CD4-positive, alpha-beta T cell treated with Interleukin-4 for 4 hours (primary cell): ENCODE results near the gene FAM219B.
A peak's percentile ranks its signal among the peaks of the same experiment; 100 is the strongest.
"Not testable (repeated sequence)": the region's sequence is repeated elsewhere in the genome, so short reads cannot be mapped to it uniquely, and the experiment has no call there.

Experiments used
- DNase-seq: peaks from one replicate; pipeline ENCODE4 v3.0.0-alpha.2; 2020

FAM219B gene

DNA sequence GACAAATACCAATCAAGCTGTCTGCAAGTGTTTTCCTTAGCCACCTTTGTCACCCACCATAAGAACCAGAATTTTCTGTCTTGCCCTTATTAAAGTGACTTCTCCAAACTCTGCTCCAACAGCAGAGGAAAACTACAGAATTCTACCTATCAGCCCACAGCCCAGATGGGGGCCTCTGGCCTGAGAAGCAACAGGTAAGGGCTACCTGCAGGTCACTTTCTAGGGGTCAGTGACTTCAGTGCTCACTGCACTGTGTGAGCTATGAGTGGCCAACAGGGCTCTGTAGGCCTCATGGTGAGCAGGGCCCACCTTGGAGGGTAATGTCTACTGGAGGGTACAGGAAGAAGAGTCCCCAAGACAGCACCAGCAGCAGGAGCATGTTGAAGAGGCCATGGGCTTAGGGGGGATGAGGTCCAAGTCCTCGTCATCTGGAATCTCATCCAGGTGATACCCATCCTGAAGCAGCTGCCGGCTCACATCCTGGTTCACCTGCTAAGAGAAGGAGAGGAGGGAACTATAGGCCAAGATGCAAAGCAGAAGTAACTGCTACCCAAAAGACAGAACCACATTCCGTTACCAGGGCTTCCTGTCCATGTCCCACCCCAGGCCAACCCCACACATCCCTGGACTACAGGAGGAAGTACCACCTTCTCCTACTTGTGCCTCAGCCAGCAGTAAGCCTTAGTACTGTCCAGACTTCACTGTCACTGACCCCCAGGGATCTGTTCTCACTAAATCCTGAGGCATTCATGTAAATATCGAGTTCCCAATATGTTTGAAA is 4.2 kb downstream of the FAM219B start:
- no peak for DNase-seq

DNA sequence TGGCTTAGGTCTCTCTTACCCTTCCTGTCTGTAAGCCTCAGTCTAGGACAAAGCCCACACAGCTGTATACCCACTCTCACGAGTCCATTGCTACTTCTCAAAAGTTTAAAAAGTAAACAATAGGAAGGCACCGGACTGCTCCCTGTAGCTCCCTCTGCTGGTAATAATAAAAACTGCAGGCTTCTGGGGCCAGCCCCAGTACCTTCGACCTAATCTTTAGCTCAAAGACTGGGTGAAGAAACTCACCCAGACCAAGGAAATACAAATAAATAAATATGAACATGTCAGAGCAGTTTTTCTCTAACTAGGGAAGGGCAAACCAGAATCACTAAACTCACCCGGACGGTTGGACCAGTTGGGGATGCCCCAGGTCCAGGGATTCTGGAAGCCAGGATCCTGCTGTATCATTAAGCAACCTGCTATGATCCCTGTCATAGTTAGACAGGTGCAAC is 5.0 kb downstream of the FAM219B start:
- DNase-seq = peak; percentile 70

DNA sequence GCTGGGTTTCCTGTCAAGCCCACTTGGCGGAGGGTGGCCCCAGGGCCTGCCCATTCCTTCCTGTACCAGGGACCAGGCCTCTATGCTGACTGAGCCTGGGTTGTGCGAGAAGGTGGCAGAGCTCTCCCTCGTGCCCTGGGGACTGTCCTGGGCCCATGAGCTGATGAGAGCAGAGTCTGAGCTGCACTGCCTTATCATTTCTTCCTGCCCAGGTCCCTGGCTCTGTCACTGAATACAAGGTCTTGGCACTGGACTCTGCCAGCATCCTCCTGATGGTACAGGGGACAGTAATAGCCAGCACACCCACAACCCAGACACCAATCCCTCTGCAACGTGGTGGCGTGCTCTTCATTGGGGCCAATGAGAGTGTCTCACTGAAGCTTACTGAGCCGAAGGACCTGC is 9.3 kb downstream of the FAM219B start:
- DNase-seq = no peak

DNA sequence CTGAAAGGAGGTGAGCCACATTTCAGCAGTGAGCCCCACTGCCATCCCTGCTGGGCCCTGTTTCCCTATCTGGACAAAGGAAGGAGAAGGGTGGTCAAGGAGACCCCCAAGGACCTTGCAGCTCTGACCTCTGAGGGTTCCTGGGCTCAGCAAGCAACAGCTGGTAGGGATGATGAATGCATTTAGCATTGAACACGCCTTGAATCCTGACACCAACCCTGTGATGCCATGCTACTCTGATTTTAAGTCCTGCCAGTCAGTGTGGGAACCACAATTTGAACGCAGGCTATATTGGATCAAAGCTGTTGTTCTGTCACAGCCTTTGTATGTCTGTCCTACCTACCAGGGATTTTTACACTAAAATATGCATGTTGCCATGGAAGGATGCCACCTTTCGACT is 10.3 kb downstream of the FAM219B start:
- no peak for DNase-seq

DNA sequence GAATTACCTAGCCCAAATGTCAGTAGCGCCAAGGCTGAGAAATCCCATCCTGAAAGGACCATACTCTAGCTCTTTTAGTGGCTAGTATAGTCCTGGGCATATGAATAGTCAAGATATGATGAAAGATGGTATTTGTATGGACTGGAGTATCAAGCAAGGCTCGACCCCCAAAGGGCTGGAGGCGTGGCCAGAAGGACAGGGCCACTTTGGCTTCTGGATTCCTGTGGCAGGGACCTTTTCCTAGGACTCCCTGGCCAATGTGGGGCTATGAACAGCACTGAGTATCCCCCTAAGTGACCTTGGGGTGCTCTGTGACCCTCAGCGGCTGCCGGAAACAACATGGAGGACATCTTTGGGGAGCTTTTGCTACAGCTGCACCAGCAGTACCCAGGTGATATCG is 10.8 kb downstream of the FAM219B start:
- DNase-seq = no peak

DNA sequence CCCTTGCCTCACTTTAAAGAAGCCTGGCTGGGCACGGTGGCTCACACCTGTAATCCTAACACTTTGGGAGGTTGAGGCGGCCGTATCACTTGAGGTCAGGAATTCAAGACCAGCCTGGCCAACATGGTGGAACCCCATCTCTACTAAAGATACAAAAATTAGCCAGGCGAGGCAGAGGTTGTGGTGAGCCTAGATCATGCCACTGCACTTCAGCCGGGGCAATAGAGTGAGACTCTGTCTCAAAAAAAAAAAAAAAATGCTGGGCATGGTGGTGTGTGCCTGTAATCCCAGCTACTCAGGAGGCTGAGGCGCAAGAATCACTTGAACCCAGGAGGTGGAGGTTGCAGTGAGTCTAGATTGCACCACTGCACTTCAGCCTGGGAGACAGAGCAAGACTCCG is 12.3 kb downstream of the FAM219B start:
- DNase-seq = not testable (repeated sequence)

DNA sequence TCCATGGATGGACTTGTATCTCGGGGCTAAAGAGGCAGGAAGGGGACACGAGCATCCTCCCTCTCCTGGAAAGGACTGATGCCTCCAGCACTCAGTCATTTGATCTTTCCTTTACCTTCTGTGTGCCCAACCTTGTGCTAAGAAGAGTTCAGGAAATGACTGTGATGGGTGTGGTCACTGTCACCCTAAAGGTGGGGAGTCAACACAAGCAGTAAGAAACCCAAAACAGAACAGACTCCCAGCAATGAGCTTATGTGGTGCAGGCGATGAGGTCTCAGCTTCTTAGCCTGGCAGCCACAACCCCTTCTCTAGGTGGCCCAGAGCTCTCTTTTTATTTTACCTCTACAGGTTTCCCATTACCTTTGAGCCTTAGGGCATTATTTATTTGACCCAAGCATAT is 13.0 kb downstream of the FAM219B start:
- DNase-seq = peak; percentile 82

DNA sequence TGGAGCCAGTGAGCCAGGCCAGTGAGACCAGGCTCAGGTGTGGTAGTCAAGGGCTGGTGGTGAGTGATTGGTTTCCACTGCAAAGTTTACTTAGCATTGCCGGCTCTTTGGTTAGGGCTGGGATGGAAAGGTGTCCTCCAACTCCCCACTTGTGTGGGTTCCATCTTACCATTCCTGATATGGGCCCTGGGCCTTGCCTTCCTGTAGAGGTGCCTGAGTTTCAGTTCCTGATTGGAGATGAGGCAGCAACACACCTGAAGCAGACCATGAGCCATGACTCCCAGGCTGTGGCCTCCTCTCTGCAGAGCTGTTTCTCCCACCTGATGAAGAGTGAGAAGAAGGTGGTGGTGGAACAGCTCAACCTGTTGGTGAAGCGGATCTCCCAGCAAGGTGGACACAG is 13.7 kb downstream of the FAM219B start:
- no peak for DNase-seq

DNA sequence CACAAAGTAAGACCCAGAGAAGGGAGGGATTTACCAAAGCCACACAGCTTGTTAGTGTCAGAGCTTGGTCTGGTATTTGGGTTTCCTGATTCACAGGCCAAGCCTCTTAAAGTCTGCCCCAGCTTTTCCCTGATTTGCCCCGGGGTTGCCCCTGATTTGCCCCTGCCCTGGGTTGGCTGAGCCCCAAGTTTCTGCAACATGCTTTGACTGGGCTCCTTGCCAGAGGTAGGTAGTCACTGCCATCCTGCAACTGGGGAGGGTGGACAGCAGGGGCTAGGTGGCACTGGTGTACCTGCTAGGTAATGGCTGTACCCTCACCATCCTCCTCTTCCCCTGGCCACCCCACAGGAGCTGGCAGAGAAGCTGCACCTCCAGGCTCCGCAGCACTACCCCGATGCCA is 14.3 kb downstream of the FAM219B start:
- no peak for DNase-seq

DNA sequence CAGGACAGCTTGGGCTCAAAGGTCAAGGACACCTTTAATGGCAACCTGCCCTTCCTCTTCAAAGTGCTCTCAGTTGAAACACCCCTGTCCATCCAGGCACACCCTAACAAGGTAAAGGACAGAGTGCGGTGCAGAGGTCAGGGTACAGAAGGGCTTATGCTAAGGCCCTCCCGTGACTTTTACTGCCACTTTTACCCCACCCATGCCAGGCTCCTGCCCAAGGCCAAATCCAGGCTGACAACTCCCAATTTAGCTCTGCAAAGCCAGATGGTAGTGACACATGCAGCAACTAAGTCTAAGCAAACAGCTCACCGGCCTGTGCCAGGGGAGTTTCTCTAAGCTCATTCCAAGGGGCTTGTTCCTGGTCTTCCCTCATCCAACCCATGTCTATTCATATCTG is 15.2 kb downstream of the FAM219B start:
- no peak for DNase-seq

DNA sequence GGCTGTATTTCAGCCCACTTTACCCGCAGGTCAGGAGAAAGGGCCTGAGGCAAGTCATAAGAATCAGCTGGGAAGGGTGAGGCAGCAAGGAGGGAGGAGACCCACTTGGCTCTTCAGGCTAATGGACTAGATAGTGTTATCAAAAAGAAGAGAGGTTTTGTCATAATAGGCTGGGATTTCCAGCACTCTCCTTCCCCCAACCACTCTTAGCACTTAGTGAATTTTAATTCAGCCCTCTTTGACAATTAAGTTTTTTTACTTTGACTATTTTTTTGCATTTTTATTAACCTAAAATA is 16.0 kb downstream of the FAM219B start:
- no peak for DNase-seq

DNA sequence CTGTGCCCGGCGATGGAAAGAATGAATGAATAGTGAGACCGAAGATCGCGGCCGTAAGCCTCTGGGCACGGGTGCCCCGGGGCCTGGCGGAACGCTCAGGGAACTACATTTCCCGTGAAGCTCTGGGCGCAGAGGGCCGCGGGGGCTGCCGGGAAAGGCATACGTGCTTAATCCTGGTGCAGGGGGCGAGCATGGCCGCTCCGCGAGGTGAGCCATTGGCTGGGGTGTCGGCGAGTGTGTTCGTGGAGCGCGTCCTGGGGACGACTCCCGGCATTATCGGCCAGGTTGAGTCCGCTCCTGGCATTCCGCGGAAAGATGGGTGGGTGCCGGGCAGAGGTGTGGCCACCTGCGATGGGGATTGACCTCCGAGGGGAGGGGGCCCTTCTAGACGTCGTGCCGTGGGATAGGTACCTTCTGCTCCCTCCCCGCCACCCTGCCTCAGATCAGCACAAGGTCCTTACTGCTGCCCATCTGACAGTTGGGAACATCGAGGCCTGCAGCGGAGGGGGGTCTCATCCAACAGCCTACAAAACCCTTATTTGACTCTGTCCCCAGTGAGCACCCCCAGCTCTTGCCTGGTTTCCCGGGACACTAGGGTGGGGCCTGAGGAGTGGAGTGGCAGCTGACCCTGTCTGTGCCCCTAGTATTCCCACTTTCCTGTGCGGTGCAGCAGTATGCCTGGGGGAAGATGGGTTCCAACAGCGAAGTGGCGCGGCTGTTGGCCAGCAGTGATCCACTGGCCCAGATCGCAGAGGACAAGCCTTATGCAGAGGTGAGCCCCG is 16.6 kb downstream of the FAM219B start, which contains the start of gene MPI:
Gene MPI, plus strand, starts transcription at position 160 of the 782 bp plus-strand sequence. Its CDS starts 32 bp downstream, at position 192.
- DNase-seq = peak; percentile 80

DNA sequence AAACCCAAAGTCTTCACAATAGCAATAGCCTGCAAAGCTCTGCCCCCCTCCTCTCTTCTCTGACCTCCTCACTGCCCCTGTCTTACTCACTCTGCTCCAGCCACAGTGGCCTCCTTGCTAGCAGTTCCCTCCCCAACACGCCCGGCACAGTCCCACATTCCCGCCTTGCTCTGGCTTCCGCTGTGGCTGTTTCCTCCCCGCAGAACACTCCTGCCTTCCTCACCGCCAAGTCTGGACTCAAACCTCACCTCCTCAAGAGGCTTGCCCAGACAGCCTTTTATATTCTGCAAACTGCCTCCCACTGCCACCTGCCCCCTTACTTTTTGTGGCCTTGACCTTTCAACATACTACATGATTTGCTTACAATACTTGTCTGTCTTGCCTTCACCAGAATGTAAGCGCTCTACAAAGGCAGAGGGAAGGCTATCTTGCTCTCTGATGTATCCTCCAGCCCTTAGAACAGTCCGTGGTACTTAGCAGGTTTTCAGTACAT is 17.2 kb downstream of the FAM219B start:
- no peak for DNase-seq

DNA sequence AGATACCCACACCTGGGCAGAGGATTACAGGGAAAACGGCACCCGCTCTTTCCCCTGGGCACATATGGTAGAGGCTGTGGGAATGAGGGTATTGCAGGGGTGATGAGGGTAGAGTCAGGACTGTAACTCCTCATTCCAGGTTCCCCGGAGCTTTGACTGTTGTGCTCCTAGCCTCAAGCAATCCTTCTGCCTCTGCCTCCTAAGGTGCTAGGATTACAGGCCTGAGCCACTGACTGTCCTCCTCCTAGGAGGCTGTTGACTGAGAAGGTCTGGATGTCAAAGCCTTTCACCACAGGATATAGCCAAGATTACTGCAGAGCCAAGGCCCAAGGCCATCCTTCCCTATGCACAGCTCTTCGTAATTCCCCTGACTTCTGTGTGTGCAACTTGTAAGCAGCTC is 17.9 kb downstream of the FAM219B start:
- no peak for DNase-seq

DNA sequence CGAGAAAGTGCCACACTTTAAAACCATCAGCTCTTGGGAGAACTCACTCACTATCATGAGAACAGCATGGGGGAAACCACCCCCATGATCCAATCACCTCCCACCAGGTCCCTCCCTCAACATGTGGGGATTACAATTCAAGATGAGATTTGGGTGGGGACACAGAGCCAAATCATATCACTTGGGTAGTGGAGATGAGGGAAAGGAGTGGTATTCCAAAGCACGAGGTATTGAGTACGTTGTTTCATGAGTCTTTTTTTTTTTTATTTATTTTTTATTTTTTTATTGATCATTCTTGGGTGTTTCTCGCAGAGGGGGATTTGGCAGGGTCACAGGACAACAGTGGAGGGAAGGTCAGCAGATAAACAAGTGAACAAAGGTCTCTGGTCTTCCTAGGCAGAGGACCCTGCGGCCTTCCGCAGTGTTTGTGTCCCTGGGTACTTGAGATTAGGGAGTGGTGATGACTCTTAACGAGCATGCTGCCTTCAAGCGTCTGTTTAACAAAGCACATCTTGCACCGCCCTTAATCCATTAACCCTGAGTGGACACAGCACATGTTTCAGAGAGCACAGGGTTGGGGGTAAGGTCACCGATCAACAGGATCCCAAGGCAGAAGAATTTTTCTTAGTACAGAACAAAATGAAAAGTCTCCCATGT is 19.0 kb downstream of the FAM219B start:
- DNase-seq = not testable (repeated sequence)

DNA sequence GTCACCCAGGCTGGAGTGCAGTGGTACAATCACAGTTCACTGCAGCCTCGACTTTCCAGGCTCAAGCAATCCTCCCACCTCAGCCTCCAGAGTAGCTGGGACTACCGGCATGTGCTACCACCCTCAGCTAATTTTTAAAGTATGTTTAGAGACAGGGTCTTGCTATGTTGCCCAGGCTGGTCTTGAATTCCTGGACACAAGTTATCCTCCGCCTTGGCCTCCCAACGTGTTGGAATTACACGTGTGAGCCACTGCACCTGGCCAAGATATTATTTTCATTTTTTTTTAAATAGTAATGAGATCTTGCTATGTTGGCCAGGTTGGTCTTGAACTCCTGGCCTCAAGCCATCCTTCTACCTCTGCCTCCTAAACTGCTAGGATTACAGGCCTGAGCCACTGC is 21.2 kb downstream of the FAM219B start:
- no peak for DNase-seq

DNA sequence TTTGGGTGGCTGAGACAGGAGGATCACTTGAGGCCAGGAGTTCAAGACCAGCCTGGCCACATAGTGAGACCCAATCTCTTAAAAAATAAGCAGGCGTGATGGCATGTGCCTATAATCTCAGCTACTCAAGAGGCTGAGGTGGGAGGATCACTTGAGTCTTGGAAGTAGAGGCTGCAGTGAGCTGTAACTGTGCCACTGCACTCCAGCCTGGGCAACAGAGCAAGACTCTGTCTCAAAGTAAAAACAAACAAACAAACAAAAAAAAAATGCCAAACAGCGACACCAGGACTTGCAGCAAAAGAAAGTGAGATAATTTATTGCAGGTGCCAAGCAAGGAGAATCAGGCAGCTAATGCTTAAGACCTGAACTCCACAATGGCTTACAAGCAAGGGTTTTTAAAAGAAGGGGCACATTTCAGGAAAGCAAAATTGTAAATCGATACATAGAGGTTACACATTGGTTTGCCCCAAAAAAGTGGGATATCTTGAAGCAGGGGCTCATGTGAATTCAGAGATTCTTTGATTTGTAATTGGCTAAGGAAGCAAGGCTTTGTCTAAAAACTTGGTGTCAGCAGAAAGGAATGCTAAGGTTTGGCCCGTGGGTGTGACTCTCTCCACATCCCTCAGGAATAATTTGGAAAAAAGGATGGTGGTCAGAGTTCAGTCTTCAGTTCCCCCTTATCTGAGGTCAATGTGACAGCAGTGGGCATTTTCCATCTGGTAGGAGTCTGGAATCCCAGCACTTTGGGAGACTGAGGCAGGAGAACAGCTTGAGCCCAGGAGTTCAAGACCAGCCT is 22.0 kb downstream of the FAM219B start:
- no peak for DNase-seq

DNA sequence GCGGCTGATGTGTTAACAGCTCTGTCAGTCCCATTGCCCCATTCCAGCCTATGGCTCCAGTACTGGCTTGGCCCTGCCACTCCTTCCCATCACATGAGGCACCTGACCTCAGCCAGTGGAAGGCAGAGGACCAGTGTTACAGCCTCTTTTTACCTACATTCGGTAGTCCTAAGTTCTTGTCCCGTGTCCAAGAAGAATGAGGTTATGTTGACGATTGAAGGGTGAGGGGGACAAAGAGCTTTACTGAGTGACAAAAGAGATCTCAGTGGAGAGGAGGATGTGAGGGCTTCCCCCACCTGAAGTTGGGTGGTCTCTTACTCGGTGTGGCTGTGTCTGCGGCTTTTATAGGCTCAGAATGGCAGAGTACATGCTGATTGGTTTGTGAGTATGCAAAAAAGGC is 24.1 kb downstream of the FAM219B start:
- DNase-seq = no peak

DNA sequence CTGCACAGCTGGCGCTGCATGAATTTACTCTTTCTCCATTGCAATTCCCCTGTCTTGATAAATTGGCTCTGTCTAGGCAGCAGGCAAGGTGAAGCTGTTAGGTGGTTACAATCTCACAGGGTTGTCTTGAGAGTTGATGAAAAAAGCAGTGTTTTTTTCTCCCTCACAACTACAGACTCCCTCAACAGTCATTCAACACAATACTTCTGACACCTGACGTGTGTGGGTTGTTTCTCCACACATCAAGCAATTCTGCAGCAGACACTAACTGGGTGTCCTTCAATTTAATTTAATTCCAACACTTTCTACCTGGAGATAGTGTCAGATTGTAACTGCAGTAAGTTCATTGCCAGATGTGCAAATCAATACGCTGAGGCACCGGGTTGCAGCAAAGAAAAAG is 28.4 kb downstream of the FAM219B start:
- no peak for DNase-seq

DNA sequence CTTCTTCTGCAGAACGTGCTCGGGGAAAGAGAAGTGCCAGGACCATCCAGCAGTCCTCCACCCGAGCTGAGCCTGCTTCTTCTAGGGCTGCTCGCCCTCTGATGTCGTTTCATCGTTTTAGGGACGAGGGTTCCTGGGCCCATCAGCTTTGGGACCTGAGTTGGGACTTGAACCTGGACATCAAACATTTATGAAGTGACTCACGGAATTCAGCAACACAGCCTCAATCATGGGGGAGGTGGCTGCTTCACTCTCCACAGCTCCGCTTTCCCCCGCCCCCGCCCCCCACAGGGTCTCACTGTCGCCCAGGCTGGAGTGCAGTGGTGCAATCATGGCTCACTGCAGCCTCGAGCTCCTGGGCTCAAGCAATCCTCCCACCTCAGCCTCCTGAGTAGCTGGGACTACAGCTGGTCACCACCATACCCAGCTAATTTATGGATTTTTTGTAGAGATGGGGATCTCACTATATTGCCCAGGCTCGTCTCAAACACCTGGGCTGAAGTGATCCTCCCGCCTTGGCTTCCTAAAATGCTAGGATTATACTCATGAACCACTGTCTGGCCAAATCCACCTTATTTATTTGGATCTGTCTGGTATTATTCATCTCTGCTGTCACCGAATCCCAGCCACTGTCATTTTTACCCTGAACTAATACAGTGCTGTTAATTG is 32.8 kb downstream of the FAM219B start:
- no peak for DNase-seq

DNA sequence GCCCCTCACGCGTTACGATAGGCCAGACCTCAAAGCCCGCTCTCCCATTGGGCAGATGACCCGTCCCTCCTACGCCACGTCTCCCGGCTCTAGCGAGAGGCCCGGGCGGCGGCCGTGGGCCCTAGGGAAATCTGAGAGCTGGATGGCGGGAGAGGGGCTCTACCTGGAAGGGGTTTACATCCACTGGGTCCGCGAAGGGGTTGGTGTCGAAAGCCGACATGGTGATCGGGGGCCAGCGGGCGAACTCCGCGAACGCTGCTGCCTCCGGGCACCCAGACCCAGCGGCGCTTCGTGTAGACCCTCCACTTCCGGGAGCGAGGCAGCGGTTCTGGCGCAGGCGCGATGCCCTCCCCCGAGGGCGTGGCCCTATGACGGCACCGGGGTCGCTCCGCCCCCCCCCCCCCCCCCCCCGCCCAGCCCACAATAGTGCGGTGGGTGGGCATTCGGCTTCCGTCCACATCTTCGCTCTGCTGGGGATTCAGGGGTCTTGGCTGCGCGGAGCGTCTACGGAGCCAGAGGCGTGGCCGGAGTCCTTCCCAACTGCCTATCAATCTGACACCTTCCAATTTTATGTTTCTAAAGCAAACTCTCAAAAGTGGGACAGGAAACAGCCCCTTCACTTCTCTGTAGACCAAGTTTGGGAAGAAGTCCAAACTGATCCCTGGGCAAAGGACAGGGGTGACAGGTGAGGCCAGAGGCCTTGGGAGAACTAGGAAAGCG is 33.5 kb downstream of the FAM219B start, which contains the start of gene SCAMP2:
Gene SCAMP2, minus strand, starts transcription at position 330 of the 720 bp plus-strand sequence. Its CDS starts 110 bp downstream, at position 220.
- DNase-seq = peak; percentile 90

DNA sequence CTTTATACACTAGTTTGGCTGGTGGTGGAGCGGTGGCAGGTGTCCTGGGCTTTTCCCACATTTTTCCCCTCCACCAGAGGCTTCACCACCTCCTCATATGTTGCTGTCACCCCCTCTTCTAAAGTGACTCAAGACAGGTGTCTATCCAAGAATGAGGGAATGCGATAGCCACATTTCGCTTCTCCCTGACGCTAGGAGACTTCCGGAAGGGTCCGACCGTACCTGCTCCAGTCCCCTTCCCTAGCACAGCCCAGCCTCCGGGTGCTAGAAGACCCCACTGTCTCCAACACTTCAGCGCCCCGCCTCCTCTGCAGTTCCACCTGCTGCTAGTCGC is 34.0 kb downstream of the FAM219B start:
- no peak for DNase-seq
